Fibroblast of skin of scalp (primary cell): ENCODE results near the gene PRKAB2. TPM values are rescaled to one million over a fixed set of nuclear protein-coding genes. Genes with fewer than 3 reads are reported as not detected.
"Not testable (repeated sequence)": the region's sequence is repeated elsewhere in the genome, so short reads cannot be mapped to it uniquely, and the experiment has no call there.

ENCODE experiments used
- DNase-seq: peaks from one replicate; pipeline ENCODE4 v3.0.0-alpha.2; 2013
- polyA plus RNA-seq, 2 experiments: library from polyadenylated mRNA; unstranded; fragments of 120-200 nt; gene quantifications; one replicate each; pipeline ENCODE4 v1.2.1, GENCODE V29; 2013; ENCODE audit not compliant: insufficient read length in 2 of 2

PRKAB2 gene, protein sequence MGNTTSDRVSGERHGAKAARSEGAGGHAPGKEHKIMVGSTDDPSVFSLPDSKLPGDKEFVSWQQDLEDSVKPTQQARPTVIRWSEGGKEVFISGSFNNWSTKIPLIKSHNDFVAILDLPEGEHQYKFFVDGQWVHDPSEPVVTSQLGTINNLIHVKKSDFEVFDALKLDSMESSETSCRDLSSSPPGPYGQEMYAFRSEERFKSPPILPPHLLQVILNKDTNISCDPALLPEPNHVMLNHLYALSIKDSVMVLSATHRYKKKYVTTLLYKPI
- 23.5 TPM for polyA plus RNA-seq (2013, experiment 1 of 2; ENCODE audit: insufficient read length)
- polyA plus RNA-seq (2013, experiment 2 of 2; ENCODE audit: insufficient read length): 26.6 TPM

DNA sequence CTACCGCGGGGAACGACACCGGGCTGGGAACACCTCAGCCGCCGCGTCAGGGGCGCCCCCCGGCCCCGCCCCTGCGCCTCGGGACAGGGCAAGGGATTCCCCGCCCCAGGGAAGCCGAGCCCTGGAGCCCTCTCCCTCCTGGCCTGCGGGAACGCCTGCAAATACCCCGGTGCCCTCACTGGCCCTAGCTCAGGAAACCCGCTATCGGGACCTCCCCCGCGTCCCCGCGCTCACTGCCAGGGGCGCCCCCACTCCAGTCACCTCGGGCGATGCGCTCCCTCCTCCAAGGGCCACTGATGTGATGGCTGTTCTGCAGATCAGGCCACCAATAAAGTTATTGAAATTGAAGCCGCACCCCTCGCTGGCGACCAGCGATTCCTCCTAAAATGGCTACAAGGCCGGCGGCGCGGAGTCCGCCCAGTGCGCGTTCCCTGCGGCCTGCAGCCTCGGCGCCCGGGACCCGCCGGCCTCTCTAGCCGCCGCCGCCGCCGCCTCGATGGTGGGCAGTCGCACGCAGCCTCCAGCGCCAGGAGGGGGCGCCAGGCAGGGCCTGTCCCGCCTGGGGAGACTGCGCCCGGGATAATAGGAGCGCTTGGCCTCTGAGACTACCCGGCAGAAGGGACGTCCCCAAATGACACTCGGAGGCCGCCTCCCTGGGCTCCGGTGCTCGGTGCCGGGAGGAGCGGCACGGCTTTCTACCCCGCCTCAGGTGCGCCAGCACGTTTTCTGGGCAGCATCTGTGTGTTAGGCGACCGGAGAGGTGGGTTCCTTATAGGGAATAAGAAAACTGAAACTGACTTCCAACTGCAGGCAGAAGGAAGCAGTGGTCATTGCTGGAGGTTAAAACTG is at the start of gene PRKAB2:
TSS of gene PRKAB2 (minus strand) at position 303 of the 849 bp plus-strand sequence. CDS start 326 bp downstream, outside the sequence.
- DNase-seq: peak; percentile 98

GRCh38 chr1:147218606-147219005 is 46.3 kb upstream of the PRKAB2 start:
- no peak for DNase-seq

DNA sequence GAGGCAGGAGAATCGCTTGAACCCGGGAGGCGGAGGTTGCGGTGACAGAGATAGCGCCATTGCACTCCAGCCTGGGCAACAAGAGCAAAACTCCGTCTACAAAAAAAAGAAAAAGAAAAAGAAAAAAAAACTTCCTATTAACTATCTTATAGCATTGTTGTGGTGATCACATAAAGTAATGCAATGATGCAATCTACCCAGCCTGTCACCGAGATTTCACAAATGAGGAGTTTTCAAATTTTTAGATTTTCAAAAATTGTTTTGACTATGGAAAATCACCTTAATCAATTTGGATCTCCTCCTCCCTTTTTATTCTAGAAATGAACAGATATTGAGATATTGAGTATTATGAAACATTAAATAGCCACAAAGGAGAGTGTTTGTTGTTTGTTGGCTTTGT is 44.9 kb upstream of the PRKAB2 start:
- DNase-seq: no peak

- no peak for DNase-seq
Measured at GRCh38 chr1:147216124-147216523, 43.9 kb upstream of the PRKAB2 start.

GRCh38 chr1:147215540-147215916 is 43.3 kb upstream of the PRKAB2 start:
- DNase-seq: no peak

- DNase-seq: peak; percentile 42
Measured at GRCh38 chr1:147214842-147215539, 42.7 kb upstream of the PRKAB2 start.

DNA sequence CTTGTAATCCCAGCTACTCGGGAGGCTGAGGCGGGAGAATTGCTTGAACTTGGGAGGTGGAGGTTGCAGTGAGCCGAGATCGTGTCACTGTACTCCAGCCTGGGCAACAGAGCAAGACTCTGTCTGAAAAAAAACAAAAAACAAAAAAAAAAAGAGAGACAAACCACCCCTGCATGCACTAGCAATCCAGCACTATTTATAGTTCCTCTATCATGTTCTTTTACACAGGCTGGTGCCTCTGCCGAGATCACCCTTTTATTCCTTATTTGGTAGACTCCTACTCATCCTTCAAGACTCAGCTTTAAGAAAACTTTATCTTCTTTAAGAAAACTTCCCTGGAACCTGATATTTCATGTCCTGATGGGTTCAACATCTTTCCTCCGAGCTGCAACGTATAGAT is 42.1 kb upstream of the PRKAB2 start:
- DNase-seq: peak; percentile 1

DNA sequence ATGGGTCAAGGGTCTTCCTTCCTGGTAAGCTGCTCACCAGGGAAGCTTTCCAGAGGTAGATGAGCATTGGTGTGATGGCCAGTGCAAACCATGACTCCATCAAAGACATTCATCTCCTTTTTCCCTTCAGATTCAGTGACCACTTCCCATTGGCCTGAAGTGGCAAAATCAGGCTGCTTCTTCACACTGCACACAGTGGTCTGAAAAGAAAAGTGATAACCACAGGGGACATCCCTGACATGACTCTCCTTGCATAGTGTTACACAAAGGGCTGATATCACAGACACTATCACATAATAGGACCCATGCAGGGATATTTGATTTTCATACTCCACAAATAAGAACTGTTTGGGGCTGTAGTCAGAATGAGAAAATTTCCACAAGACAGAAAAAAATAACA is 41.0 kb upstream of the PRKAB2 start:
- no peak for DNase-seq

GRCh38 chr1:147211577-147211976 is 39.3 kb upstream of the PRKAB2 start:
- DNase-seq: no peak

DNA sequence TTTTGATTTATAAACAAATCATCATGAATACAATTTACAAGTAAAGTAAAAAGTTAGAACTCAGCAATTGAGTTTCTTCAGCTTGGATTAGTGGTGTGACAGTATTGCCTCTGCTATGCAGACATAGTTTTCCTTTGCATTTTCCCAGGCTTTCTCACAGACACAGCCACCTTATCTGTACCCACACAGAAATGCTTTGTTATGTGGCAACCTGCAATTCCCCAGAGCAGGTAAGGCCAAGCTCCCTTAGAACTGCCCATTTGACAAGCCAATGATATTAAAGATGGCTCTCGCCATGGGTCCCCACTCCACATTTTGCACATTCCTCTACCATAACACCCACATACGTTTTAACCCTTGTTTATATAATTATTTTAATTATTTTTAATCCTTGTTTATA is 38.7 kb upstream of the PRKAB2 start:
- no peak for DNase-seq

- DNase-seq: no peak
Measured at GRCh38 chr1:147209825-147210821, 37.9 kb upstream of the PRKAB2 start.

- no peak for DNase-seq
Measured at GRCh38 chr1:147208619-147209018, 36.3 kb upstream of the PRKAB2 start.

- no peak for DNase-seq
Measured at GRCh38 chr1:147207192-147207591, 34.9 kb upstream of the PRKAB2 start.

GRCh38 chr1:147204080-147204479 is 31.8 kb upstream of the PRKAB2 start:
- no peak for DNase-seq

- DNase-seq: peak; percentile 1
Measured at GRCh38 chr1:147202576-147202975, 30.3 kb upstream of the PRKAB2 start.

GRCh38 chr1:147201786-147202185 is 29.5 kb upstream of the PRKAB2 start:
- DNase-seq: no peak

DNA sequence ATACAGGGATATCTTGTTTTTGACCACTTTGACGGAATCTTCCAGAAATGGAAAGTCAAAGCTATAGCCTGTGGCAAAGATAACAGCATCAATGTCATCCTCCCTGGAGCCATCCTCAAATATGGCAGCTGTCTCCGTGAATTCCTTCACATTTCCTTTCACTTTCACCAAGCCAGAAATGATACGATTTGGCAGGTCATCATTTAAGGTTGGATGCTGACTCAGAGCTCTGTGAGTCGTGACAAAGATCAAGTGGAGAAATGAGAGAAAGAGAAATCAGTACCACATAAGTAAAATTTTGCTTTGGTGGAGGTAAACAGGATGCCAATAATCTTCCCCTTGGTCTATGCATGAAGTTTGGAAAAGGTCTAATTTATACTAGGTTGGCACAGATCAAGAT is 29.0 kb upstream of the PRKAB2 start:
- peak; percentile 3 for DNase-seq

GRCh38 chr1:147197324-147197723 is 25.1 kb upstream of the PRKAB2 start:
- not testable (repeated sequence) for DNase-seq

DNA sequence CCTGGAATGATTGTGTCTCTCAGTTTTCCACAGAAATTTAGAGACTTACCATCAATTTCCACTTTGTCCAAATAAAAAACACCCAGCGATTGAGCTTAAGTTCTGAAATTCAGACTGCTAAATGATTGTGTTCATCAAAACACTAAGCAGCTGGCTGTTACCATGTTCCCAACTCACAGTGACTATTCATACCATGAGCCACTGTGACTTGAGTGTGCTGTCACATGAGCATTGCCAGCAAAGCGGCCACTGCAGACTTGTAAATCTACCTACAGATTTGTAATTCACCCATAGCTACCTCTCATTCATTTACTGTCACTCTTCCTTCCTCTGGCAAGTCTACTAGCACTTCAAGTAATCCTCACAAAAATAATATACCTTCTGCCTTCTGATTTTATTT is 17.2 kb upstream of the PRKAB2 start:
- no peak for DNase-seq

GRCh38 chr1:147185432-147185831 is 13.2 kb upstream of the PRKAB2 start:
- DNase-seq: no peak

GRCh38 chr1:147177611-147178380 is 5.5 kb upstream of the PRKAB2 start:
- peak; percentile 47 for DNase-seq
